Activated CD8-positive, alpha-beta memory T cell treated with anti-CD3 and anti-CD28 coated beads, Interleukin-2, amount 50 U/mL, for 24 hours (primary cell): ENCODE results near the gene KCNQ1.
"Not testable (repeated sequence)": the region's sequence is repeated elsewhere in the genome, so short reads cannot be mapped to it uniquely, and the experiment has no call there.

Experiments used
- DNase-seq: peaks from one replicate; pipeline ENCODE4 v3.0.0-alpha.2; 2020; ENCODE audit errors: extremely low read depth

Gene KCNQ1

GRCh38 chr11:2592559-2593392 is 148.0 kb downstream of the KCNQ1 start:
- no peak for DNase-seq

GRCh38 chr11:2593393-2593950 is 148.7 kb downstream of the KCNQ1 start:
- DNase-seq: no peak

GRCh38 chr11:2594267-2594666 is 149.5 kb downstream of the KCNQ1 start:
- DNase-seq: no peak

GRCh38 chr11:2595204-2595603 is 150.4 kb downstream of the KCNQ1 start:
- no peak for DNase-seq

- no peak for DNase-seq
Measured at GRCh38 chr11:2599561-2600189, 154.9 kb downstream of the KCNQ1 start.

- no peak for DNase-seq
Measured at GRCh38 chr11:2609345-2609744, 164.5 kb downstream of the KCNQ1 start.

GRCh38 chr11:2612884-2613571 is 168.2 kb downstream of the KCNQ1 start:
- no peak for DNase-seq

- DNase-seq: no peak
Measured at GRCh38 chr11:2621894-2622293, 177.1 kb downstream of the KCNQ1 start.

GRCh38 chr11:2625183-2625582 is 180.4 kb downstream of the KCNQ1 start:
- no peak for DNase-seq

GRCh38 chr11:2630679-2631078 is 185.9 kb downstream of the KCNQ1 start:
- DNase-seq: no peak

GRCh38 chr11:2631161-2631560 is 186.4 kb downstream of the KCNQ1 start:
- no peak for DNase-seq

GRCh38 chr11:2639763-2640162 is 195.0 kb downstream of the KCNQ1 start:
- not testable (repeated sequence) for DNase-seq

GRCh38 chr11:2641623-2642022 is 196.8 kb downstream of the KCNQ1 start:
- no peak for DNase-seq

GRCh38 chr11:2643746-2644145 is 198.9 kb downstream of the KCNQ1 start:
- DNase-seq: no peak

- no peak for DNase-seq
Measured at GRCh38 chr11:2644844-2645778, 200.3 kb downstream of the KCNQ1 start.

- no peak for DNase-seq
Measured at GRCh38 chr11:2645779-2646118, 200.9 kb downstream of the KCNQ1 start.

GRCh38 chr11:2647167-2647566 is 202.4 kb downstream of the KCNQ1 start:
- no peak for DNase-seq

GRCh38 chr11:2647953-2648352 is 203.1 kb downstream of the KCNQ1 start:
- DNase-seq: no peak

GRCh38 chr11:2649400-2649799 is 204.6 kb downstream of the KCNQ1 start:
- no peak for DNase-seq

- DNase-seq: no peak
Measured at GRCh38 chr11:2649848-2650247, 205.0 kb downstream of the KCNQ1 start.

- DNase-seq: no peak
Measured at GRCh38 chr11:2650343-2650867, 205.6 kb downstream of the KCNQ1 start.
